Retinal pigment epithelial cell (primary cell): ENCODE results near the gene GRIN2B.

Experiments
- DNase-seq: peaks from one replicate; pipeline ENCODE4 v3.0.0-alpha.2; 2010; ENCODE audit warnings: low read depth
- H3K4me3 ChIP-seq: 2 replicates; pipeline ENCODE4 v1.5.1; 2011; ENCODE audit warnings: mild to moderate bottlenecking, low read length, control low read depth, moderate library complexity
- CTCF ChIP-seq: conservative IDR thresholded peaks from 2 replicates; pipeline ENCODE4 v1.5.1; 2011; ENCODE audit warnings: low read depth, low read length, control low read depth, inconsistent platforms

The GRIN2B gene

GRCh38 chr12:13992106-13992505, 10.7 kb upstream of the GRIN2B start:
- DNase-seq, result no peak
- no peak overlapping the region for H3K4me3 ChIP-seq
- no peak for TF ChIP-seq CTCF

- no peak for TF ChIP-seq CTCF
- DNase-seq, result no peak
- no peak overlapping the region for H3K4me3 ChIP-seq
These were observed 4.6 kb upstream of the GRIN2B start for GRCh38 chr12:13986031-13986430.

- H3K4me3 ChIP-seq, result no peak overlapping the region
- no peak for DNase-seq
- TF ChIP-seq CTCF, result peak; percentile 38
These were observed 588 bp upstream of the GRIN2B start for GRCh38 chr12:13981990-13982389.

- TF ChIP-seq CTCF, result no peak
- peak overlapping the region; percentile 32 for H3K4me3 ChIP-seq
These were observed 685 bp downstream of the GRIN2B start for GRCh38 chr12:13980538-13981295.

GRCh38 chr12:13979772-13980378, 1.5 kb downstream of the GRIN2B start:
- no peak for DNase-seq
- no peak overlapping the region for H3K4me3 ChIP-seq
- TF ChIP-seq CTCF, result no peak

More at GRCh38 chr12:13980538-13981295, 685 bp downstream of the GRIN2B start:
- no peak for DNase-seq

GRCh38 chr12:13978876-13979275, 2.5 kb downstream of the GRIN2B start:
- TF ChIP-seq CTCF, result no peak
- no peak for DNase-seq
- no peak overlapping the region for H3K4me3 ChIP-seq

GRCh38 chr12:13976880-13977279, 4.5 kb downstream of the GRIN2B start:
- H3K4me3 ChIP-seq, result no peak overlapping the region
- DNase-seq, result no peak
- no peak for TF ChIP-seq CTCF
